Measurements from ENCODE around the gene ABCC2.

DNA sequence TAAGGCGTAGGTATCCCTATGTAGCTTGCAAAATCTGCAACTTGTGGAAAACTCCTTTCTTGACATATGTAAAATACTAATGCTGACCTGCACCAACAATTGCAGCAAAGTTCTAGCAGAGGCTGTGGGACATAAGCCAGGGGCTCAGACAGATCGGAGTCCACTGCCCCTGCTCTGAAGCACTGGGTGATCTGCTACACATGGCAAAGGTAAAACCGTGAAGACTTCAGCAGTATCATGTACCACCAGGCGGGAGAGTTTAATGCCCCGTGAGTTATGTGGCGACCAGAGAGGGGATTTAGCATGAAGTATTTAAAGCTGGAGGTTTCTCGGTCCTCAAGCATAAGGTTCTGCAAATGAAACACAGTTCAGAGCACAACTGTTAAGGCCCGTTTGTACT is 76.4 kb downstream of the ABCC2 start:
- TF ChIP-seq EZH2 (IDR thresholded peaks at IDR 0.05; ENCODE audit: insufficient read depth, poor library complexity, severe bottlenecking) (no peak), EZH2phosphoT487 (IDR thresholded peaks at IDR 0.05; ENCODE audit: insufficient read depth, low read depth) (no peak)
